Sigmoid colon (tissue), 4 donors: ENCODE results near the gene TNFAIP1.

Experiments
- EP300 ChIP-seq, 4 donors: sonication (generic); formaldehyde crosslinking; IDR thresholded peaks; one replicate each; pipeline ENCODE4 v1.6.1; 2017; ENCODE audit warnings: antibody characterized with exemption in 4 of 4
- POLR2A ChIP-seq, 2 donors: fragments of 450-650 bp; IDR thresholded peaks; one replicate each; pipeline ENCODE4 v1.6.1; 2016; ENCODE audit warnings: antibody characterized with exemption in 2 of 2, mild to moderate bottlenecking in 2 of 2, moderate library complexity in 2 of 2
- POLR2AphosphoS5 ChIP-seq, 4 donors: sonication (generic); formaldehyde crosslinking; IDR thresholded peaks; one replicate each; pipeline ENCODE4 v1.6.1; 2017; ENCODE audit warnings: antibody characterized with exemption in 4 of 4
- TF ChIP-seq, protein P1 (sequence below), 4 experiments: fragments of 450-650 bp in 3 of 4; fragments of 200-600 bp in 1 of 4; IDR thresholded peaks; one replicate each; pipeline ENCODE4 v1.5.1; 2016 to 2019; ENCODE audit warnings: antibody characterized with exemption in 4 of 4, mild to moderate bottlenecking in 3 of 4, moderate library complexity in 2 of 4

DNA sequence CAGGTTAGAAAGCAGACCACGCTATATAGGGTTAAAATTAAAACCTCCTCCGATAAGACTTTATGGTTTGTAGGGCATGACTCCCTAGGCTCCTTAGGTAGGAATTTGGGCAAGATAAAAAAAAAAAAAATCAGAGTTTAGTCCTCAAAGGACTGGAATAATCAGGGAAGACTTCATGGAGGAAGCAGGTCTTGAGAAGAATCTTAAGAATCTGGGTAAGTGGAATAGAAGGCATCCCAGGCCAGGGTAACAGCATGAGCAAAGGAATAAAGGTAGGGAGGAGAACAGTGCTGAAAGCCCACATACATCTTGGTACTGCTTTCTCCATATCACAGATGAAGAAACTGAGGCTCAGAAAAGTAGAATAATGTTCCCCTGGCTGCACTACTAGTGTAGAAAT lies 55.0 kb downstream of the TNFAIP1 start:
- TF ChIP-seq, protein P1, sequence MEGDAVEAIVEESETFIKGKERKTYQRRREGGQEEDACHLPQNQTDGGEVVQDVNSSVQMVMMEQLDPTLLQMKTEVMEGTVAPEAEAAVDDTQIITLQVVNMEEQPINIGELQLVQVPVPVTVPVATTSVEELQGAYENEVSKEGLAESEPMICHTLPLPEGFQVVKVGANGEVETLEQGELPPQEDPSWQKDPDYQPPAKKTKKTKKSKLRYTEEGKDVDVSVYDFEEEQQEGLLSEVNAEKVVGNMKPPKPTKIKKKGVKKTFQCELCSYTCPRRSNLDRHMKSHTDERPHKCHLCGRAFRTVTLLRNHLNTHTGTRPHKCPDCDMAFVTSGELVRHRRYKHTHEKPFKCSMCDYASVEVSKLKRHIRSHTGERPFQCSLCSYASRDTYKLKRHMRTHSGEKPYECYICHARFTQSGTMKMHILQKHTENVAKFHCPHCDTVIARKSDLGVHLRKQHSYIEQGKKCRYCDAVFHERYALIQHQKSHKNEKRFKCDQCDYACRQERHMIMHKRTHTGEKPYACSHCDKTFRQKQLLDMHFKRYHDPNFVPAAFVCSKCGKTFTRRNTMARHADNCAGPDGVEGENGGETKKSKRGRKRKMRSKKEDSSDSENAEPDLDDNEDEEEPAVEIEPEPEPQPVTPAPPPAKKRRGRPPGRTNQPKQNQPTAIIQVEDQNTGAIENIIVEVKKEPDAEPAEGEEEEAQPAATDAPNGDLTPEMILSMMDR (IDR thresholded peaks at IDR 0.05), result no peak
- TF ChIP-seq EP300 (IDR thresholded peaks at IDR 0.05), result no peak
- TF ChIP-seq POLR2A (IDR thresholded peaks at IDR 0.05), result no peak
- TF ChIP-seq POLR2AphosphoS5 (IDR thresholded peaks at IDR 0.05), result no peak
